GM21619 (cell line): ENCODE results near the gene ESR2.
"Not testable (repeated sequence)": the region's sequence is repeated elsewhere in the genome, so short reads cannot be mapped to it uniquely, and the experiment has no call there.

Experiments
- ATAC-seq: cut with Tn5 transposase; IDR thresholded peaks from one replicate; pipeline ENCODE4 v1.9.1; 2021; ENCODE audit not compliant: unreplicated experiment

The ESR2 gene

GRCh38 chr14:64293976-64294671 is at the start of gene ESR2:
ESR2 (minus strand) TSS chr14:64294371; CDS start chr14:64282985, 11,386 bp downstream.
- ATAC-seq = peak; percentile 23

GRCh38 chr14:64340560-64341196 is 46.5 kb upstream of the ESR2 start:
- no peak for ATAC-seq

DNA sequence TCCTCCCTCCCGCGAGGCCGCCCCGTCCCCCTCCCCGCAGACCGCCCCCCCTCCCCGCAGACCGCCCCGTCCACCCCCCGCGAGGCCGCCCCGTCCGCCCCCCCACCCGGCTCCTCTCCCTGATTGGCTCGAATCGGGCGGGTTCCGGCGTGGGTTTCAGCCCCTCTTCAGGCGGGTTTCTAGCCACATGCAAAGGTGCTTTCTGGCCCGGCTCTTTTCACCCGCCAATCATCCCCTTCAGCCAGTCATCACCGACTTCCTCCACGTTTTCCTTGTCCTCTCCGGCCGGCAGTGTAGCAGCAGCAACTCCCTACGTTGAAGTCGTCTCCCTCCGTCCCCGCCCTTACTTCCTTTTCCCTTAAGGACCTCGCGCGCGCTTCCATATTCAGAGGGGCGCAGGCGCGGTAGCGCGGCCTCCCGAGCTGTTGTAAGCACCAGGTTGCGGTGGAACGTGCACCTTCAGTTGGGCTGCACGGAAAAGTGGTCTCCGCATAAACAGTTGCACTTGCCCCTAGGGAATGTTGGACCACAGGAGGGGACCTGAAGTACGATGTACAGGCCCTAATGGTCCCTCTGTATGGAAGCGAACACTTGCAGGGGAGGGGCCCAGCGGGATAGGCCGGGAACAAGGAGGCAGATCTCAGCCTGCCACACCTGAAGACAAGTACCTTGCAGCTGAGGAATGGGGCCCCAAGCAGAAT is 44.6 kb upstream of the ESR2 start:
- peak; percentile 89 for ATAC-seq

GRCh38 chr14:64337888-64338615 is 43.9 kb upstream of the ESR2 start:
- peak; percentile 46 for ATAC-seq

- ATAC-seq = no peak
Observed at GRCh38 chr14:64329149-64329548, 35.0 kb upstream of the ESR2 start.

- ATAC-seq = no peak
Observed at GRCh38 chr14:64326502-64326901, 32.3 kb upstream of the ESR2 start.

GRCh38 chr14:64324895-64325294 is 30.7 kb upstream of the ESR2 start:
- no peak for ATAC-seq

GRCh38 chr14:64324461-64324860 is 30.3 kb upstream of the ESR2 start:
- ATAC-seq = no peak

DNA sequence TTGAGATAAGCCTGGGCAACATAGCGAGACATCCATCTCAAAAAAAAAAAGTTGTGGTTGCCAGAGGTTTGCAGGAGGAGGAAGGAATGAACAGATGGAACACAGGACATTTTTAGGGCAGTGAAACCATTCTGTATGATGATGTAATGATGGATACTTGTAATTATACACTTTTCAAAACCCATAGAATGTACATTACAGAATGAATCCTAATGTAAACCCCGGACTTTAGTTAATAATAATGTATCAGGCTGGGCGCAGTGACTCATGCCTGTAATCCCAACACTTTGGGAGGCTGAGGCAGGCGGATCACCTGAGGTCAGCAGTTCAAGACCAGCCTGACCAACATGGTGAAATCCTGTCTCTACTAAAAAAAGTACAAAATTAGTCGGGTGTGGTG is 26.2 kb upstream of the ESR2 start:
- ATAC-seq = not testable (repeated sequence)

DNA sequence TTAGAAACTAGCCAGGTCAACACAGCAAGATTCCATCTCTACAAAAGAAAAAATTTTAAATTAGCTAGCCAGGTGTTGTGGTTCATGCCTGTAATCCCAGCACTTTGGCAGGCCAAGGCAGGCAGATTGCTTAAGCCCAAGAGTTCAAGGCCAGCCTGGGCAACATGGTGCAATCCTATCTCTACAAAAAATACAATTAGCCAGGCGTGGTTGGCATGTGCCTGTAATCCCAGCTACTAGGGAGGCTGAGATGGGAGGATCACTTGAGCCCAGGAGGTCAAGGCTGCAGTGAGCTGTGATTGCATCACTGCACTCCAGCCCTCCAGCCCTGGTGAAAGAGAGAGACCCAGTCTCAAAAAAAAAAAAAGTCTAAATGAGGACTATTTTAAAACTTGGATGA is 24.5 kb upstream of the ESR2 start:
- ATAC-seq = not testable (repeated sequence)

DNA sequence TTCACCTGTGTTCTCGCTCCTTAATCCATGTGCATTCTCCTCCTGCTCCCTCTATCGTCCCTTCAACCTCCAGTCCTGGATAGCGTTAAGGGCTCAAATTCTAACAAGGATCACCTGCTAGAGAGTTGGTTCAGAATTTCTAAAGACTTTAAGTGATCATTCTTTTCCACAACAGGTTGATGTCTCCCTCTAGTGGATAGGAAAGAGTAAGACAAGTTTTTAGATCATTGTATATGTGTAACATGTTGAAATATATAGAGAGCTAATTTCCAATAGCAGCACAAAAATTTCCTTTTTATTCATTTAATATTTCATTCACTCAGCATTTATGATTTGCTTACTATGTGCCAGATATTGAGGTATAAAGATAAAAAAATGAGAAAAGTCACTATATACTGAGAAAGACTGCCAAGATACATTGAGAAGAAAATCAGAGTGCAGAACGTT is 9.3 kb upstream of the ESR2 start:
- ATAC-seq = no peak

DNA sequence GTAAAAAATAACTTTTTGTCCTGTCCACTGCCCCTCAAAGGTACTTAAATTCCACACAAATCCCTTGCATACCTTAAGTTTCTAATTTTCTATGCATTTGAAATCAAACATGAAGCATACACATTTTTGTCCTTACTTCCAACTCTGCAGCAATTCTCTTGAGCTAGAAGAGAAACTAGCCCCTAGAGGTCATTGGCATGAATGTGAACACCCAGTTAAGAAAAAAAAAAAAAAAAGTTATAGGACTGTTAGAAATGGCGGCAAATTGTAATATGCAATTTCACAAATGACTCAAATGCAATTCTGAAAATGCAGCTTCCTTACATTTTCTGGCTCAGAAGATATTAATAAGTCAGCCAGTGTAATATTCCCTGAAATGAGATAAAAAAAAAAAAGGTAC is 4.6 kb upstream of the ESR2 start:
- ATAC-seq = no peak

GRCh38 chr14:64296561-64296960 is 2.4 kb upstream of the ESR2 start:
- ATAC-seq = no peak

- ATAC-seq = peak; percentile 71
Observed at GRCh38 chr14:64294672-64295413, 672 bp upstream of the ESR2 start.

- no peak for ATAC-seq
Observed at GRCh38 chr14:64292197-64292596, 2.0 kb downstream of the ESR2 start.

GRCh38 chr14:64289571-64289970 is 4.6 kb downstream of the ESR2 start:
- no peak for ATAC-seq

GRCh38 chr14:64281805-64282204 is 12.4 kb downstream of the ESR2 start:
- ATAC-seq = no peak

GRCh38 chr14:64279704-64280668 is 14.2 kb downstream of the ESR2 start:
- ATAC-seq = no peak

DNA sequence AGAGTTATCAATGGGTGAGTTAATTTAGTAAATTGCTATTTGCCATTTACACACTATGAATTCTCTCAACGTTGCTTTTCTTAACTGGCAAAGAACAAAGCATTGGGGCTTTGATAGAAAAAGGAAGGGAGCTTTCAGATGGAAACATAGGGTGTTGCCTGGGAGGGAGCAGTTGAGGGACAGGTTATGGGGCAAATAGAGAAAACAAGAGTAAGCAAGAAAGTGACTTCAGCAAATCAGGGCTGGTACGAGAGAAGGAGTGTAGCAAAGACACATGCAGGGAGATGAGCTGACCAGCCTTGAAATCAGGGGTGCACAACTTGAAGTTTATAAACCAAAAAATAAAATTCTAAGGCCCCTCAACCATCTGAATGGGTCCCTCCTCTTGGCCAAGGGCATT is 15.7 kb downstream of the ESR2 start:
- no peak for ATAC-seq

DNA sequence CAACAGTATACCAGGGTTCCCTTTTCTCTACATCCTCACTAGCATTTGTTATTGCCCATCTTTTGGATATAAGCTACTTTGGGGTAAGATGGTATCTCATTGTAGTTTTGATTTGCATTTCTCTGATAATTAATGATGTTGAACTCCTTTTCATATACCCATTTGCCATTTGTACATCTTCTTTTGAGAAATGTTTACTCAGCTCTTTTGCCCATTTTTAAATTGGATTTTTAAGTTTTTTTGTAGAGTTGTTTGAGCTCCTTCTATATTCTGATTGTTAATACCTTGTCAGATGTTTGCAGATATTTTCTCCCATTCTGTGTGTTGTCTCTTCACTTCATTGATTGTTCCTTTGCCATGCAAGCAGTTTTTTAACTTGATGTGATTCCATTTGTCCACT is 22.2 kb downstream of the ESR2 start:
- ATAC-seq = no peak
